Activated gamma-delta T cell treated with Interleukin-2 at 50 U/mL for 16 hours (primary cell): Measurements from ENCODE around the gene PPIA.
A peak's percentile ranks its signal among the peaks of the same experiment; 100 is the strongest.

Source experiments
- DNase-seq: peaks from one replicate; pipeline ENCODE4 v3.0.0-alpha.2; 2020

Gene PPIA

DNA sequence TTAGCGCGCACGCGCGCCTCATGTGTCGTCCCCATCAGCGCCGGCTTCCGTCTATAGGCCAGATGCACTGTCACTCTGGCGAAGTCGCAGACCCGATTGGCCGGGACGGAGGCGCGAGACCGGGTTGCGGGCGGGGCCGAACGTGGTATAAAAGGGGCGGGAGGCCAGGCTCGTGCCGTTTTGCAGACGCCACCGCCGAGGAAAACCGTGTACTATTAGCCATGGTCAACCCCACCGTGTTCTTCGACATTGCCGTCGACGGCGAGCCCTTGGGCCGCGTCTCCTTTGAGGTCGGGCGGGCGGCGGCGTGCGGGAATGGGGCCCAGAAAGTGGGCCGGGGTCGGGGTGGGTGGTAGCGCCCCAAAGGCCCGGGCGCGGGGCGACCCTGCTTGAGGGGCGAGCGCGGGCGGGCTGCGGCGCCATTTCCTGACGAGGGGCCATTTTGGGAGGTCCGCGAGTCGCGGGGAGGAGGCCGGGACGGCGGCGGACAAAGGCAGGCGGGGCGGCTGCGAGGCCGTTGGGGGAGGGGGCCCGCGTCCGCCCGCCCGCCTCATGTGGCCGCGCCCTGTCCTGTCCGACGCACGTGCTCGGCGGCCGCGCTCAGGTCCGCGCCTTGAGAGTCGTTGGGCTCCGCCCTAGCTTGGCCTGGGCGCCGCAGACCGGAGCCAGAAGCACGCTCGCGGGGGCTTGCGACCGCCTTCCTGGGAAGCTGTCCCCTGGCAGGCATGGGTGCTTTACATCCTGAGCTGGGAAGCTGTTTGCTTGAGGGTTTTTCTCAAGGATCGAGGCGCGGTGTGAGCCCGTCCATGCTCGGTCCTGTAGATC, at the start of gene PPIA:
Gene PPIA (plus strand): TSS at position 178 of the 825 bp plus-strand sequence. CDS start 44 bp downstream, at position 222.
- peak; percentile 99 for DNase-seq

DNA sequence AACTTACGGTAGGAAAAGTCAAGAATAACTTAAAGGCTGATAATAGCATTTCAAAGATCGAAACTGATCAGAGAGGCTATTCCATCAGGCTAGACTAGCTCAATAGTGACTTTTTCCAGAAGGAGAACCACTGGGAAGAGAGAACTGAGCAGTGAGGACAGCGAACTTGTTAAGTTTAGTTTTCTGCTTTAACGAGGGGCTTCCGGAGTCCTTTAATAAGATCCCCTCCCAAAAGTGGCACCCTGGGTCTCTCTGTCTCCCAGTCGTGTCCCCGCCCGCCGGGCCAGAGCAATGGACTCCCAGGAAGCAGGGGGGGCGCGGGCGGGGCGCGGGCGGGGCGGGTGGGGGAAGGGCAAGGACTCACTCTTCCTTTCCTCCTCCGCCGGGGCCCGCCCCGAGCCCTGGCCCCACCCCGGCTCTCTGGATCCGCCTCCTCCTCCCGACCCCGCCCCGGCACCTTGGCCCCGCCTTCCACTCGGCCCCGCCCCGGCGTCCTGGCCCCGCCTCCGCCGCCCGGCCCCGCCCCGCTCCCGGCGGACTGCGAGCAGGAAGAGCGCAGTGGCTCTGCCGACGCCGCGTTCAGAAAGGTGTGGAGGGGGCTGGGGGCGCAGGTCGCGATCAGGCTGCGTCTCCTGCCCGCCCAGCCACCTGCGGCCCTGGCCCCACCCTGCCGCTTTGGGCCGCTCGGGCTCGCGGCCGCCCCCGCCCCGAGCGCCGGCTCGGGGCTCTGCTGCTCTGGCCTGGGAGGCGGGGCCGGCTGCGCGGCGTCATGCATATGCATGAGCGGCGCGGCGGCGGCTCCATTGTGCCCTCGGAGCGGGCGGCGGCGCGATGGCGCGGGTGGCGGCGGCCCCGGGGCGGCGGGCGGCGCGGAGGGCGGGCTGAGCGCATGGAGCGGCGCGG, 48.2 kb upstream of the PPIA start, which contains the start of gene ZMIZ2:
Gene ZMIZ2 (plus strand): TSS at position 803 of the 903 bp plus-strand sequence. CDS start 7,403 bp downstream, outside the sequence.
- DNase-seq = peak; percentile 91

DNA sequence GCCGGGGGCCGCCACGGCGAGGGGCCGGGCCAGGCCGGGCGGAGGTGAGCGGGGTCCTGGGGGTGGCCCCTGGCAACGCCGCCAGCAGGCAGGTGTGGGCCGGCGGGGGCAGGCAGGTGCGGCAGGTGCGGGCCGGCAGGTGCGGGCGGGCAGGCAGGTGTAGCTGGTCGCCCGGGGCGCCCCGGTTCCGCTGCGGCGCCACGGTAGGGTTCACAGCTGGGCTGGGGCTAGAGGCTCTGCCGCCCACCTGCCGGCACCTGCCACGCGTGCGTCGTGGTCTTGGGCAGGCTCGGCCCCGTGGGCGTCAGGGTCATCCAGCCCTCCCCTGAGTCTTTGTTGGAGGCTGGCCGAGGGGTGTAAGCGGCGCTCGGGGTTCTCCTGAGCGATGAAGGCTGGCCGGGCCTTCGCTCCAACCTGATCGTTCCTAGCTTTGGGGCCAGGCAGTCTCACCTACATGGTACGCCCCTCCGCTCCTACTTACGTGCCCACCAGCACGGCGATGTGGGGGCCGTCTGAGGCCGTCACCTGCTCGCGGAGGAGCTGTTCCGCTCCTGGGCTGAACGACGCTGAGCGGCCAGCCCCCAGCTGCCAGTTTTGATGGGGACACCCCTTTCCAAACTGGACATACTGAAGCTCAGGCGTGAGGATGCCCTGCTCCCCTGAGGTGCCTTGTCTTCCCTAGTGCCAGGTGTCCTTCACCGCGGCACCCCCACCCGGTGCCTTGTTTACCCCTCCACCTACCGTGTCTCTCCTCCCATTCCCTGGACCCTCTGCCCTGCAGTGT, 47.3 kb upstream of the PPIA start:
- DNase-seq = peak; percentile 17

DNA sequence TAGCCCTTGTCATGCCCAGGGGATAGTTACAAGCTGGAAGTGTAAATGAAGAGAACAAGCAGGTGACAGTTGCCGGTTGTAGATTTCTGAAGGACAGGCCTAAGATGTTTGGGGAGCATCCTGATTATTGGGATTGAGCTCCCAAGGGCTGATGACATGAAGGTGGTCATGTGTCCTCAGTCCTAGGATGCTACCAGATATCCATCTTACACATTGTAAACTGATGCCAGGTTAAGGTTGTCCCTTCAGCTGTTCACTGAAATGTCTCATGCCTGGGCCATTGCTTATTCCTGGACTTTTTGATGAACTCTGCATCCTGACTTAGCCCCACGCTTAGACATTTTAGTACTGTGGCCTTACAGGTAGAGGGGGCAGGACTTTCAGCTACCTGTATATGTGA, 46.5 kb upstream of the PPIA start:
- no peak for DNase-seq

GRCh38 chr7:44750424-44750823, 46.1 kb upstream of the PPIA start:
- no peak for DNase-seq

DNA sequence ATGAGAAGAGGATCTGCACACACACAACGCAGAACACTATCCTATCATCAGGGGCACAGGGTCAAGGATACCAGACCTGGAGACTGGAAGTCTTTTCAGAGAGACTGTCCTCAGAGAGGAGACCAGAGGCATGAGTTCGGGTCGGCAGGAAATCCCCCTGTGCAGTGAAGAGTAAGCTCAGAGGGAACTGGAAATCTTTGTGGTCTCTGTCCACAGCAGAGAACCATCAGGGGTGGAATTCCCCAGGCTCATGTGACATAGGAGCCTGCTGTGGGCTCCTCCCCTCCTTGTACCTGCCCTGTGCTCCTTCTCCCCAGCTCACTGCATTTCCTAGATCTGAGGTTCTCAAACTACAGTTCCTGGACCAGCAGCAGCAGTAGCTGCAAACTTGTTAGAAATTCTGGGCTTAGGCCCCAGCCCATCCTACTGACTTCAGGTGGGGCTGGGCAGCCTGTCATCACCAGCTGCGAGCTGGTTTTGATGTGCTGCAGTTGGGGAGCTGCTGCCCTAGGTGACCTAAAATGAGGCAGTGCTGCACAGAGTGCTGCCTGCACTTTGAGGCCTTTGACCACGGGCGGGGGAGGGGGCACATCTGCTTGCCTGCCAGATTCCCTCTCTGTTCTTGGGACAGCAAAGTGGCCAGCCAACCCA, 45.4 kb upstream of the PPIA start:
- DNase-seq = peak; percentile 20

- no peak for DNase-seq
These were observed 43.7 kb upstream of the PPIA start for GRCh38 chr7:44752822-44753221.

DNA sequence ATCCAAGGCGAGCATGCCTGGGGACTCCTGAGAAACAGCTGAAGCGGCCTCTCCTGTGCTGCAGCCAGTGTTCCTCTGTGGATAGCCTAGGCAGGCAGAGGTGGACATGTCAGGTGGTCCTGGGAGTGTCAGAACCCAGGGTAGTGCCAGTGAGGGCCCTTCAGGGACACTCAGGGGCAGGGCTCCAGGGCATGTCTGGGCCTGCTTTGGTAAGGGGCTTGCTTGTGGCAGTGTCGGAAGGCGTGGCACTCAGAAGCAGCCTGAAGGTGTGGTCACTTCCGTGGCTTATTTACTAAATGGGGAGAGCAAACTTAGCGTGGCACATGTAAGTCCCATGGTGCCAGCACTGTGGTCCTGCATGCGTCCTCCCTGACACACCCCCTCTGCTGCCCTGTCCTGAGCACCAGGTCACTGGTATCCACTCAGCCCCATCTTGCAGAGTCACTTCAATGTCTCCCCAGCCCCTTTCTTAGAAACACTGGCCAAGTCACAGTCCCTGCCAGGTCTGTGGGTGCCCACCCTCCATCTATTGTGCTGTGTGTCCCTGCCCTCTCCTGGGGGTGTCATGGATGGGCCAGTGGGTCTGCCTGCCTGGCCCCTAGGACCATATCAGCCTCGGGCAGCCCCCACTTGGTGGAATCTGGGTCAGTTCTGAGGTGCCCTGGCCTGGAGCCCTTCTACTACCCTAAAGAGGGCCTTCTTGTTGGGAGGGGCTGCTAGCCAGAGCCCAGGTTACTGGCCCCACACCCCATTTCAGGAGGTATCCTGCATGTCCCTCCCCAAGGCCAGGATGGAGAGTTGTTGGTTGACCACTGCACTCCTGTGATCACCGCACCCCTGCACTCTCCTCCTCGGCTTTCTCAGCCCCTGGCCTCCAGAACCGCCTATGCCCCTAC, 41.4 kb upstream of the PPIA start:
- DNase-seq = no peak

- no peak for DNase-seq
These were observed 40.5 kb upstream of the PPIA start for GRCh38 chr7:44755698-44756627.

DNA sequence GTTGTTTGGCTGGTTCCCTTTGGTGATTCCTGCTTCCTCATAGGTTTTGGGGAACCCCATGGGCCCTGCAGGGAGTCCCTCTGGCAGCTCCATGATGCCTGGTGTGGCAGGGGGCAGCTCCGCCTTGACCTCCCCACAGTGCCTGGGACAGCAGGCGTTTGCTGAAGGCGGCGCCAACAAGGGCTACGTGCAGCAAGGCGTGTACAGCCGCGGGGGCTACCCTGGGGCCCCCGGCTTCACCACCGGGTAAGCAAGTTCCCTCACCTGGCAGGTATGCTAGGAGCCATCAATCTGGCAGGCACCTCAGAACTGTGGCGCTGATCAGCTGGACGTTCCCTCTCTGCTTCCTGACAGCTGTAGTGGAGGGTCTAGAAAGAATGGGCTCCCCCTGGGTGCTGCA, 39.6 kb upstream of the PPIA start:
- no peak for DNase-seq

- no peak for DNase-seq
These were observed 39.2 kb upstream of the PPIA start for GRCh38 chr7:44757311-44757710.

DNA sequence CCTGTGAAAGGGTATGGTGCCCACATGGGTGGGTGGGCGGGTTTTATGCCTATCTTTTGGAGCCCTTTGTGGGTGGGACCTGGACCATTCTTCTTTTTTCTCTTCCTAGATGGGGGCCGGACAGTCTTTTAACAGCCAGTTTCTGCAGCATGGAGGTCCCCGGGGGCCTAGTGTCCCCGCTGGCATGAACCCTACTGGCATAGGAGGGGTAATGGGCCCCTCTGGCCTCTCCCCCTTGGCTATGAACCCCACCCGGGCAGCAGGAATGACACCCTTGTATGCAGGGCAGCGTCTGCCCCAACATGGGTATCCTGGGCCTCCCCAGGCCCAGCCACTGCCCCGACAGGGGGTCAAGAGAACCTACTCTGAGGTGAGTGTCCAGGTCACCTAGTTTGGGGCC, 38.7 kb upstream of the PPIA start:
- DNase-seq = no peak

DNA sequence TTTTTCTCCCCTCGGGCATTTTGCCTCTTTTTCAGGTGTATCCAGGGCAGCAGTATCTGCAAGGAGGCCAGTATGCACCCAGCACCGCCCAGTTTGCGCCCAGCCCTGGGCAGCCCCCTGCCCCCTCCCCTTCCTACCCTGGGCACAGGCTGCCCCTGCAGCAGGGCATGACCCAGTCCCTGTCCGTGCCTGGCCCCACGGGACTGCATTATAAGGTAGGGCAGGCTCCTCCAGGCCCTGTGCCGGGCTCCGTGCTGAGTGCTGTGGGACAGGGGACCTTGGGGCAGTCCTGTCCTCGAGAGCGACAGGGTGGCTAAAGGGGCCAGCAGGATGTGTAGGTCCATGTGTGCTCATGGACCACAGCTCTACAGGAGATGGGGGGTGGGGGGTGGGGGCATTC, 37.2 kb upstream of the PPIA start:
- no peak for DNase-seq

DNA sequence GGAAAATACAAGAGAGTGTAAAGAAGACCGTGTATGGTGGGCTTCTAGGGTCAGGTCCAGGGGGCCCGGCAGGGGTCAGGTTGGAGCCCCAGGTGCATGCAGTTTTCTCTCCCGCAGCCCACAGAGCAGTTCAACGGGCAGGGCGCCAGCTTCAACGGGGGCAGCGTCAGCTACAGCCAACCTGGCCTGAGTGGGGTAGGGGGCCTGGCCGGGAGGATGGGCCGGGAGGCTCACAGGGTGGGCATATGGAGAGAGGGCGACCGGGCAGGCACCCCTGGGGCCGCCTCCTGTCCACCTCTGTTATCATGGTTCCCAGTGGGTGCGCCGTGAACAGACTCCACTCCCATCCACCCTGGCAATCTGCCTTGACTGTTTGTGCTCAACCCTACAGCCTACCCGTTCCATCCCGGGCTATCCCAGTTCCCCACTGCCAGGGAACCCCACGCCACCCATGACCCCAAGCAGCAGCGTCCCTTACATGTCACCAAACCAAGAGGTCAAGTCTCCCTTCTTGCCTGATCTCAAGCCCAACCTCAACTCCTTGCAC, 36.4 kb upstream of the PPIA start:
- no peak for DNase-seq

- no peak for DNase-seq
These were observed 35.0 kb upstream of the PPIA start for GRCh38 chr7:44761207-44762161.

- no peak for DNase-seq
These were observed 34.2 kb upstream of the PPIA start for GRCh38 chr7:44762300-44762699.

GRCh38 chr7:44762726-44763522, 33.6 kb upstream of the PPIA start:
- no peak for DNase-seq

GRCh38 chr7:44764081-44764480, 32.4 kb upstream of the PPIA start:
- no peak for DNase-seq
